Gastrocnemius medialis (tissue), 4 donors: ENCODE data around the gene DUSP22.
"Not testable (repeated sequence)": the region's sequence is repeated elsewhere in the genome, so short reads cannot be mapped to it uniquely, and the experiment has no call there.

Experiments
- POLR2A ChIP-seq, 2 donors: fragments of 450-650 bp; IDR thresholded peaks; one replicate each; pipeline ENCODE4 v1.6.1; 2017; ENCODE audit warnings: antibody characterized with exemption in 2 of 2, mild to moderate bottlenecking in 2 of 2, moderate library complexity in 2 of 2
- TF ChIP-seq, protein P1 (sequence below), 5 experiments: fragments of 450-650 bp in 3 of 5; fragments of 200-600 bp in 2 of 5; sonication (generic) in 2 of 5; IDR thresholded peaks in 4 of 5; conservative IDR thresholded peaks in 1 of 5; 1 replicate in 4 of 5; 2 replicates in 1 of 5; pipeline ENCODE4 v1.5.1; 2016 to 2019; ENCODE audit warnings: antibody characterized with exemption in 5 of 5, mild to moderate bottlenecking in 3 of 5, moderate library complexity in 3 of 5

- TF ChIP-seq, protein P1, sequence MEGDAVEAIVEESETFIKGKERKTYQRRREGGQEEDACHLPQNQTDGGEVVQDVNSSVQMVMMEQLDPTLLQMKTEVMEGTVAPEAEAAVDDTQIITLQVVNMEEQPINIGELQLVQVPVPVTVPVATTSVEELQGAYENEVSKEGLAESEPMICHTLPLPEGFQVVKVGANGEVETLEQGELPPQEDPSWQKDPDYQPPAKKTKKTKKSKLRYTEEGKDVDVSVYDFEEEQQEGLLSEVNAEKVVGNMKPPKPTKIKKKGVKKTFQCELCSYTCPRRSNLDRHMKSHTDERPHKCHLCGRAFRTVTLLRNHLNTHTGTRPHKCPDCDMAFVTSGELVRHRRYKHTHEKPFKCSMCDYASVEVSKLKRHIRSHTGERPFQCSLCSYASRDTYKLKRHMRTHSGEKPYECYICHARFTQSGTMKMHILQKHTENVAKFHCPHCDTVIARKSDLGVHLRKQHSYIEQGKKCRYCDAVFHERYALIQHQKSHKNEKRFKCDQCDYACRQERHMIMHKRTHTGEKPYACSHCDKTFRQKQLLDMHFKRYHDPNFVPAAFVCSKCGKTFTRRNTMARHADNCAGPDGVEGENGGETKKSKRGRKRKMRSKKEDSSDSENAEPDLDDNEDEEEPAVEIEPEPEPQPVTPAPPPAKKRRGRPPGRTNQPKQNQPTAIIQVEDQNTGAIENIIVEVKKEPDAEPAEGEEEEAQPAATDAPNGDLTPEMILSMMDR (IDR thresholded peaks at IDR 0.05 in 4 of 5, conservative IDR thresholded peaks at IDR 0.05 in 1 of 5): not testable (repeated sequence)
- TF ChIP-seq POLR2A (IDR thresholded peaks at IDR 0.05): not testable (repeated sequence)
Observed at GRCh38 chr6:325161-325860, 33.0 kb downstream of the DUSP22 start.
